Activated CD8-positive, alpha-beta memory T cell treated with anti-CD3 and anti-CD28 coated beads, Interleukin-2, amount 10 ng/mL, durations not matched to agents 7 days and 5 days (primary cell): ENCODE data around the gene TP53BP2. TPM values are rescaled to one million over a fixed set of nuclear protein-coding genes. Genes with fewer than 3 reads are reported as not detected.

Source experiments
- ATAC-seq: fragments of 150-1000 bp; cut with Tn5 transposase; one replicate; pipeline ENCODE4 v1.10.0; 2021; ENCODE audit warnings: moderate library complexity
- CTCF ChIA-PET: fragments of 350-600 bp; sonication (Branson Sonifier 250); formaldehyde crosslinking; loops from one replicate; lab custom pipeline; 2021; ENCODE audit warnings: antibody characterized with exemption; lab: Charles Lee
- DNase-seq: peaks from one replicate; pipeline ENCODE4 v3.0.0-alpha.2; 2020
- H3K27ac Mint-ChIP-seq: one replicate; pipeline ENCODE4 v1.8.0; 2021; ENCODE audit warnings: mild to moderate bottlenecking, mixed read lengths
- H3K27me3 Mint-ChIP-seq: one replicate; pipeline ENCODE4 v1.8.0; 2021; ENCODE audit warnings: mixed read lengths
- H3K36me3 Mint-ChIP-seq: one replicate; pipeline ENCODE4 v1.8.0; 2021; ENCODE audit warnings: mild to moderate bottlenecking, mixed read lengths
- H3K4me1 Mint-ChIP-seq: one replicate; pipeline ENCODE4 v1.8.0; 2021; ENCODE audit warnings: mixed read lengths
- H3K4me3 Mint-ChIP-seq: one replicate; pipeline ENCODE4 v1.8.0; 2021; ENCODE audit warnings: mild to moderate bottlenecking, moderate library complexity, mixed read lengths
- H3K9me3 Mint-ChIP-seq: one replicate; pipeline ENCODE4 v1.8.0; 2022; ENCODE audit warnings: low read depth, mixed read lengths
- total RNA-seq, 2 experiments: library from RNA; stranded (reverse); gene quantifications; one replicate each; pipeline ENCODE4 v1.2.3, GENCODE V29; 2021

The TP53BP2 gene
- total RNA-seq, 2 experiments from 2014 or later = 35.8 to 39.6 TPM

DNA sequence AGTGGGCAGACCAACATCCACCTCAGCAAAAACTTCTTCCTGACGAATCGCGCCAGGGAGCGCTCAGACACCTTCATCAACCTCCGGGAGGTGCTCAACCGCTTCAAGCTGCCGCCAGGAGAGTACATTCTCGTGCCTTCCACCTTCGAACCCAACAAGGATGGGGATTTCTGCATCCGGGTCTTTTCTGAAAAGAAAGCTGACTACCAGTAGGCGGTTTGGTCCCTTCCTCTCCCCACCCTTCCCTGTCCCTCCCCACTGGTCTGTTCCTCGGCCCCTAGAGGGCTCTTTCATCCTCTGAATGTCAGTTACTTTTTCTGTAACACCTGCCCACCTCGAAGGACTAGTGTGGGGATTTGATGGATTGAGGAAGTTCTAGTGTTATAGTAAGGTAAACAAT, 86.5 kb downstream of the TP53BP2 start:
- peaks cover 54% of the 10 kb centered on the region for H3K36me3 Mint-ChIP-seq
- CTCF ChIA-PET = interaction anchor here (4.2 kb wide), 1 partner anchor 10 kb away, joined by 23 read pairs; no protein-coding TSS in a partner anchor
- DNase-seq (no peak), ATAC-seq (no peak)
- no peaks in the 10 kb centered on the region for H3K27me3 Mint-ChIP-seq
- H3K4me3 Mint-ChIP-seq = no peak overlapping the region
- H3K9me3 Mint-ChIP-seq = no peaks in the 10 kb centered on the region
- H3K4me1 Mint-ChIP-seq = no peaks in the 10 kb centered on the region
- no peak overlapping the region for H3K27ac Mint-ChIP-seq

DNA sequence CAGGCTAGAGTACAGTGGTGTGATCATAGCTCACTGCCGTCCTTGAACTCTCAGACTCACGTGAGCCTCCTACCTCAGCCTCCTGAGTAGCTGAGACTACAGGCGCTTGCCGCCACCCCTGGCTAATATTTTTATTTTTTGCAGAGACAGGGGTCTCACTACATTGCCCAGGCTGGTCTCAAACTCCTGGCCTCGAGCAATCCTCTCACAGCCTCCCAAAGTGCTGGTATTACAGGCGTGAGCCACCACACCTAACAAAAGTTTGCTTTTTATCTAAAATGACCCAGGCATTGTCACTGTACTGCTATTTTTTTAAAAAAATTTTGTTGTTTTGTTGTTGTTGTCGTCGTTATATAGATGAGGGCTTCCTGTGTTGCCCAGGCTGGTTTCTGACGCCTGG, 87.0 kb downstream of the TP53BP2 start:
- peaks cover 52% of the 10 kb centered on the region for H3K36me3 Mint-ChIP-seq
- CTCF ChIA-PET = no interaction called here
- no peak for ATAC-seq
- no peak overlapping the region for H3K27ac Mint-ChIP-seq
- no peaks in the 10 kb centered on the region for H3K4me1 Mint-ChIP-seq
- H3K9me3 Mint-ChIP-seq = no peaks in the 10 kb centered on the region
- no peaks in the 10 kb centered on the region for H3K27me3 Mint-ChIP-seq
- no peak for DNase-seq
- no peak overlapping the region for H3K4me3 Mint-ChIP-seq

DNA sequence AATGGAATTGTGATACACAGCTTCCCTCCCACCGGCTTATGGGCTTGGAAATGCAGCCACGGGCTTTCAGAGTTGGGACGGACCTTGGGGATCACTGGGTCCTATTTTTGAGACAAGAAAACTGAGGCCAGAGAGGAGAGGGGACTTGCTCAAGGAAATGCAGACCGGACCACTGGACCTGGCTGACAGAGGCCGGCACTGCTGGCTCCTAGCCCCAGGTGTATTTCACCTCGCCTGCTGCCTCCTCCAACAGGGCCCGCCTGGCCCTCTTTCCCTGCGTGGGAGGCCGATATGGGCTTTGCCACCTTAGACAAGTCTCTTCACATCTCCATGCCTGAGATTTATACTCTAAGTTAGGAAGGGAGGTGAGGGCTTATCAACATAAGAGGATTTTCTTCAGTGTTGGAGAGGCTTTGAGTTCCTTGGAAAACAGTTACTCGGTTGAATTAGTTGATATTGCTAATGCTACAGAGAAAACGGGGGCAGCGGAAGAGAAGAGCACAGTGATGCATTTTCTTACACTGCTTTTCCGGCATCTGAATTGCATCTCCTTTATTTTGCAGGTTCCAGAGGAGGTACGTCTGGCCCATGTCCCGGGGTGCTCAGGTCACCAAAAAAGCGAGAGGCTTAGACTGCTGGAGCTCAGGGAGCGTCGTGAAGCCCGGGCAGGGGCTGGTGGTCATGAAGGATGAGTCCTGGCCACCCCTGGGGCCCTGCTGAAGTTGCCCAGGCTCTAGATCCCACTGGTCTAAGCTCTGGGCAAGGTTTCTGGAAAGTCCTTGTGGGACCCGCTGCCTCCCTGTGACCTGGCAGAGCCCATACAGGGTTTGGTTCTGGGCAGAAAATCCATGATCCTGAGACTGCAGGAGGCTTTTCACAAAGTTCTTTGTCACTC, 88.7 kb downstream of the TP53BP2 start:
- no peaks in the 10 kb centered on the region for H3K27me3 Mint-ChIP-seq
- H3K36me3 Mint-ChIP-seq = peaks cover 56% of the 10 kb centered on the region
- ATAC-seq = no peak
- no peaks in the 10 kb centered on the region for H3K9me3 Mint-ChIP-seq
- CTCF ChIA-PET = interaction anchor here (1.0 kb wide), 2 partner anchors 8 to 56 kb away, joined by 3 to 5 read pairs; no protein-coding TSS in a partner anchor
- no peaks in the 10 kb centered on the region for H3K4me1 Mint-ChIP-seq
- no peak overlapping the region for H3K27ac Mint-ChIP-seq
- H3K4me3 Mint-ChIP-seq = no peak overlapping the region
- DNase-seq = no peak

DNA sequence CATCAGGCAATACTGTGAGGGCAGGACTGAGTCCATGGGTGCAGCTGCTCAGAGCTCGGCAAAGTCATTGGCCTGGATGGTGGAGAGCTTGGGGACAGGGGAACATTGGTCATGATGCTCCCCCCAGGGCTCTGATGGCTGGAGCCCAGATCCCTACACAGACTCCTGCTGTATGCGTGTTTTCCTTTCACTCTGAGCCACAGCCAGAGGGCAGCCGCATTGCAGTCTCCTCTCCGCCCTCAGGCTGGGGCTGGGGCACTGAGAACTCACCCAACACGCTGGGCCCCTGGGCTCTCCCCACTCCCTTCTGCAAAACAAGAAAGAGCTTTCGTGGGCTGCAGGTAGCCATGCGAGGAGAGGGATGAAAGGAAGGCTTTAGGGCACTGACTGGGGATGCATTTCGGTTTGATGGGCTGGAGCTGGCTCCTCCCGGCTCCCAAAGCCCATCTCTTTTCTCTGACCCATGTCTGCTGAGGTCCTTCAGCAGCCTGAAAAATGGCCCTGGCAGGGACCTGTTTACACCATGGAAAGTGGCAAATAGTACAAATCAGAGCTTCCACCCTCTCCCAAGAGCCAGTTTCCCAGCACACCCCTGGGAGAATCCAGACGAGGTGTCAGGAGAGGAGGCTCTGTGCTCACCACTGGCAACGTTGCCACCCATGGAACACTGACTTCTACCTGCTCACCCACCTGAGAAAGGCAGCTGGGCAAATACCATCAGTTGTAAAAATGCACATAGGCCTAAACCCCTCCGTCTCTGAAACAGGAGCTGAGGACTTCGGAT, 89.6 kb downstream of the TP53BP2 start:
- no peaks in the 10 kb centered on the region for H3K4me1 Mint-ChIP-seq
- no peak overlapping the region for H3K4me3 Mint-ChIP-seq
- H3K36me3 Mint-ChIP-seq = peaks cover 57% of the 10 kb centered on the region

DNA sequence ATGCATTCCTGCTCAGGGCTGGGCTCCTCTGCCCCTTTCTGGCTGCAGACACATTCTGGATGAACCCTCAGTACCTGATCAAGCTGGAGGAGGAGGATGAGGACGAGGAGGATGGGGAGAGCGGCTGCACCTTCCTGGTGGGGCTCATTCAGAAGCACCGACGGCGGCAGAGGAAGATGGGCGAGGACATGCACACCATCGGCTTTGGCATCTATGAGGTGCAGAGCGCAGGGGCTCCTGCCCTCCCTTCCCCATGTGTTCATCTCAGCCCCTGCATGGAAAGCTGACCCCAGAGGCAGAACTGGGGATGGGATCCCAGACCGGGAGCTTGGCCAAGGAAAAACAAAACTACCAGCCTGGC, 90.3 kb downstream of the TP53BP2 start:
- Mint-ChIP-seq H3K4me3 (no peak overlapping the region), H3K27ac (no peak overlapping the region), H3K27me3 (no peaks in the 10 kb centered on the region), H3K36me3 (peaks cover 54% of the 10 kb centered on the region), H3K4me1 (no peaks in the 10 kb centered on the region), H3K9me3 (no peaks in the 10 kb centered on the region)
- no peak for ATAC-seq
- CTCF ChIA-PET = no interaction called here
- DNase-seq = no peak

More for the DNA sequence above, 89.6 kb downstream of the TP53BP2 start:
- DNase-seq (no peak), ATAC-seq (peak; percentile 11)
- CTCF ChIA-PET = interaction anchor here (1.0 kb wide), 1 partner anchor 55 kb away, joined by 3 read pairs; no protein-coding TSS in a partner anchor
- Mint-ChIP-seq H3K9me3 (no peaks in the 10 kb centered on the region), H3K27me3 (no peaks in the 10 kb centered on the region), H3K27ac (no peak overlapping the region)

DNA sequence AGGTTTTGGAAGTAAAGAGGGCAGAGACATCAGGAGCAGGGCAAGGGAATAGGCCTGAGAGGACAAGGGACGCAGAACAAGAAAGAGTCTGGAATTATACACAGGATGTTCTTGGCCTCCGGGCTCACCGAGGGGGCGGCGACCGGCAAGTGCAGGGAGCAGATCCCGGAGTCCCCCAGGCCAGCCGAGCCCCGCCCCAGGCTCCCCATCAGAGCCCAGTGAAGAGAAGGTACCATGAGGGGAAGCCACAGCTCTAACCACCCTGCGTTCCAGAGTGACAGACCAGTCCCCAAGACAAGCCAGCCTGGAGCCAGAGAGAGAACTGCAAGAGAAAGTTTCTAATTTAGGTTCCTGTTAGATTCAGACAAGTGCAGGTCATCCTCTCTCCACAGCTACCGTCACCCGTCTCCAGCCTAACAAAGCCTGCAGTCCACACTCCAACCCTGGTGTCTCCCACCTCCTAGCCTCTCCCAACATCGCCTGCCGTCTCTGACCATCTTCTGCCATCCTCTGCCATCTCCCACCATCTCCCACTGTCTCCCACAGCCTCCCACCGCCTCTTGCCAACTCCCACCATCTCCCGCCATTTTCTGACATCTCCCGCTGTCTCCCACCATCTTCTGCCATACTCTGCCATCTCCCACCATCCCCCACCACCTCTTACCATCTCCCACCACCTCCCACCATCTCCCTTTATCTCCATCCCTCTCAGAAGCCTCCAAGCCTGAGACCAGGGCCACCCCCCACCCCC, 90.9 kb downstream of the TP53BP2 start:
- Mint-ChIP-seq H3K9me3 (no peaks in the 10 kb centered on the region), H3K27ac (no peak overlapping the region), H3K4me1 (peaks cover 3% of the 10 kb centered on the region), H3K27me3 (no peaks in the 10 kb centered on the region), H3K36me3 (peaks cover 55% of the 10 kb centered on the region), H3K4me3 (no peak overlapping the region)
- DNase-seq (no peak), ATAC-seq (no peak)
- CTCF ChIA-PET = no interaction called here

DNA sequence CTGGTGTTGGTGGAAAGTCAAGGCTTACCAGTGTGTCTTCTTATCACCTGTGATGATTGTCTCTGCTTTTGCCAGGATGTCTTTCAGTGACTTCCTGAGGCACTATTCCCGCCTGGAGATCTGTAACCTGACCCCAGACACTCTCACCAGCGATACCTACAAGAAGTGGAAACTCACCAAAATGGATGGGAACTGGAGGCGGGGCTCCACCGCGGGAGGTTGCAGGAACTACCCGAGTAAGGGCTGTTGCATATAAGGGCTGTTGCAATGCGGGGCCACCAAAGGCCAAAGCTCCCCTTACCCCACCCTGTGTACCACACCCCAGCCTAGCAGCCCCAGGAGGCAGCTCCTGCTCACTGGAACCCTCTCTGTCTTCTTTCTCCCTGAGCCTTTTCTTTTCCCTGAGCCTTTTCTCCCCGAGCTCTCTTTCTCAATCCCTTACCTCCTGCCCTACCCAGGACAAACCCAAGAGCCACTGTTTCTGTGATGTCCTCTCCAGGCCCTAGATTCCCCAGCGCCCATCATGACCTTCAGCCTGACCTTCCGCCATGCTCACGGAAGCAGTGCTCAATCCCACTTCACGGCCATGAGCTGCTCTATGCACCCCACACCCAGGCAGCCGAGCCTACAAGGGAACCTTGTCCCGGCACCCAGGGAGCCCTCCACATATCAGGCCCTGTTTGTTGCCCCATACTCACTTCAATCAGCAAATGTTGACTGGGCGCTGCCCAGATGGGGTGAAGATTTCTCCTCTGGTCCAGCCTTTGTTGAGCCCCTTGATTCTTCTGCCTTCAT, 92.8 kb downstream of the TP53BP2 start:
- CTCF ChIA-PET = interaction anchor here (1.4 to 2.0 kb wide), 2 partner anchors 15 to 54 kb away, joined by 3 to 8 read pairs; no protein-coding TSS in a partner anchor
- no peak overlapping the region for H3K4me3 Mint-ChIP-seq
- no peaks in the 10 kb centered on the region for H3K27me3 Mint-ChIP-seq
- DNase-seq (no peak), ATAC-seq (no peak)
- H3K36me3 Mint-ChIP-seq = peaks cover 50% of the 10 kb centered on the region
- H3K27ac Mint-ChIP-seq = no peak overlapping the region
- peaks cover 16% of the 10 kb centered on the region for H3K4me1 Mint-ChIP-seq
- H3K9me3 Mint-ChIP-seq = no peaks in the 10 kb centered on the region

DNA sequence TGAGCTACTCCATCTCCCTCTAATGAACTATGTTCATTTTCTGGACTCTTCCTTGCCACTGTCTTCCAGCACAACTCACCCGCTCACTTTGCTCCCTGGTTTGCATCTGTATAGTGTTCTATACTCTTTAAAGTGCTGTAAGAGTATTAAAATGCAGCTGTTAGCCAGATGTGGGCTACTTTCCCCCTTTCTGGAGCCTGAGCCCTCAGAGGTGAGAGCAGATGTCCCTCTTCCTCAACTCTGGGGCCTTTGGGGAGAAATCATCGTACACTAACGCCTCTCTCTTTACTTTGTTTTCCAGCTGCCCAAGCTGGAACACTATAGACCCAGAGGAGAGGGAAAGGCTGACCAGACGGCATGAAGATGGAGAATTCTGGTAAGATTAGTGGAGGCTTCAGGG, 94.1 kb downstream of the TP53BP2 start:
- Mint-ChIP-seq H3K27ac (no peak overlapping the region), H3K4me1 (peaks cover 29% of the 10 kb centered on the region), H3K27me3 (no peaks in the 10 kb centered on the region), H3K36me3 (peaks cover 52% of the 10 kb centered on the region), H3K4me3 (no peak overlapping the region), H3K9me3 (no peaks in the 10 kb centered on the region)
- CTCF ChIA-PET = interaction anchor here (0.6 to 3.6 kb wide), 4 partner anchors 40 to 392 kb away, joined by 3 to 37 read pairs (median 6); partner anchors contain the start of gene CAPN2
- DNase-seq (no peak), ATAC-seq (no peak)

DNA sequence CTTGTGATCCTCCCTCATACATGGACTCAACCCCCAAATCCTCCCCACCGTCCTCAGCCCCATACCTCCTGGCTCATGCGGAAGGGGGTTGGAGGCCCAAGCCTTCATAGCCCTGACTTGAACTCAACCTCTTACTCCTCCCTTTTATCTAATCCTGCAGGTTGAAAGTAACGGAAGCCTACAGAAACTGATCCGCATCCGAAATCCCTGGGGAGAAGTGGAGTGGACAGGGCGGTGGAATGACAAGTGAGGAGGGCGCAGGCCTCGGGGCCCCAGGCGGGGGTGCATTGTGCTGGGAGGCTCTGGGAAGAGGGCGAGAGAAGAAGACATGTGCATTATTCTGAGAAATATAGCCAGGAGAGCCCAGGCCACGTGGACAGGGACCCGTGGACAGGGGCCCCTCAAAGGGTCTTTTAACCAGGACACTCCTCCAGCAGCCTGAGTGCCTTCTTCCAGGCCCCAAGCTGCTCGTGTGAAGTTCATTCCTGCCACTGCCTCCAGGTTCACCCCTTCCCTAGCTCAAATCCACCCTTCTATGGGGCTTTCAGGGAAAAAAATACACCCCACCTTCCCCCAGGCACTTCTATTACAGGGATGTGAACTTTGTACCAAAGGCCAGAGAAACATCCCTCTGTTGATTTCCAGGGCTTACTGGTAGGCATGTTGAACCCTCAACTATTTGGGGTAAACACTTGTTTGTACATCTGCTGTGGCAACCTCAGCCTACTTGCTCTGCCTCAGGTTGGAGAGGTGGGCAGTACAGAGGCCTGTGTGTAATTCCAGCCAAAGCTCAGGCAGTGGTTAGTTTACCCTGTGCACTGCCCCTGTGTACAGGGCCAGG, 94.8 kb downstream of the TP53BP2 start:
- Mint-ChIP-seq H3K4me1 (peaks cover 30% of the 10 kb centered on the region), H3K27me3 (no peaks in the 10 kb centered on the region), H3K36me3 (peaks cover 56% of the 10 kb centered on the region), H3K9me3 (no peaks in the 10 kb centered on the region), H3K4me3 (no peak overlapping the region), H3K27ac (no peak overlapping the region)
- DNase-seq (no peak), ATAC-seq (no peak)
- CTCF ChIA-PET = interaction anchor here (0.8 to 7.9 kb wide), 10 partner anchors 10 to 58 kb away, joined by 3 to 76 read pairs (median 30); partner anchors contain the start of gene CAPN2

DNA sequence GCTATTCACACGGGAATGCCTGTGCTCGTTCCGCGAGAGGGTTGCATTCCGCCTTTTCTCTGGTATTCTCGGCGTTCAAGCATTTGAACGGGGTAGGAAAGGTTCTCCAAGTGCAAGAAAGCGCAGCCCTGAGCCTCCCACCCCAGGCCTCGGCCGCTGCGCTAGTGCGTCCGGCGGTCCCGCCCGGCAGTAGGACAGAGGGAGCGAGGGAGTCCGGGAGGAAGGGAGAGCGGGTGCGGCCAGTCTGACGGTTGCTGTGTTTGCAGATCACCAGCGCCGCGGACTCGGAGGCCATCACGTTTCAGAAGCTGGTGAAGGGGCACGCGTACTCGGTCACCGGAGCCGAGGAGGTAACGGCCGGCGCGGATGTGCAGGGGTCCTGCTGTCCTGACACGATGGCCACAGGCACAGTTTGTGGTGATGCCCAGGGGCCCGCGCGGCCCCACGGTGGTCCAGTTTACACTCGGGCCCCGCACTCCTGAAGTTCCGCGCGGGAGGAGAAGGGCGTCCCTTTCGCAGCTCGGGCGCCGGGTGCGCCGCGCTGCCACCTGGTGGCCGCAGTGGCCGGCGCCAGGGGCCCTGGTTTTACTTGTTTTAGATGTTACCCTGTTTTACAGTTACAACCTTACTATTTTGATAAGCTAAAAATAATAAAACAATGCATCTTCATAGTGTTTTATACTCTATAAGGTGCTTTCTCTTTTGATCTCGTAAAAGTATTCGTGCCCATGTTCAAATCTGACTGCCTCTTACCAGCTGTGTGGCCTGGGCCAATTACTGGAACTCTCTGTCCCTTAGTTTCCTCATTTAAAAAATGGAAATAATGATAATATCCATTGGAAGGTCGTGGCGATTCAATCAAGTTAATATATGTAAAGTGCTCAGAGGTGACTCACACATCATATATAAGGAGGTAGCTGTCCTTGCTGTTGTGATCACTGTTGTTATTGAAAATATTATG, 96.7 kb downstream of the TP53BP2 start:
- peak overlapping the region; percentile 78 for H3K27ac Mint-ChIP-seq
- peaks cover 65% of the 10 kb centered on the region for H3K36me3 Mint-ChIP-seq
- no peaks in the 10 kb centered on the region for H3K27me3 Mint-ChIP-seq
- DNase-seq (peak; percentile 67), ATAC-seq (peak; percentile 75)
- H3K4me3 Mint-ChIP-seq = peak overlapping the region; percentile 57
- CTCF ChIA-PET = interaction anchor here (0.7 to 7.9 kb wide), 25 partner anchors 8 to 244 kb away, joined by 3 to 76 read pairs (median 8); partner anchors contain the start of gene CAPN2
- H3K4me1 Mint-ChIP-seq = peaks cover 30% of the 10 kb centered on the region
- H3K9me3 Mint-ChIP-seq = no peaks in the 10 kb centered on the region

DNA sequence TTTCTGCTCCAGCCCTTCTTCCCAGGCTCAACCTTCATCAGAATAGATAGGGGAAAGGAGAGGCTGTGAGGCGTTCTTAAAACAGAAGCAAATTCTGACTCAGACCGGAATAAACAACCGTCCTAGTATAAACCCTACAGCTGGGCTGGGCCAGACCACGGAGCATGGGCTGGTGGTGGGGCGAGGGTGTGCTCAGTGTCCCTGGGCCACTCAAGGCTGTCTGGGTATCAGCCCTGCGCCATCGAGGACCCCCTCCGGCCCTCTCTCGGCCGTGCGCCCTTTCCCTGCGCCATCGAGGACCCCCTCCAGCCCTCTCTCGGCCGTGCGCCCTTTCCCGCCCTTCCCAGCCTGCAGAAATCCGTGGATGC, 97.4 kb downstream of the TP53BP2 start:
- peak overlapping the region; percentile 78 for H3K27ac Mint-ChIP-seq

More for the DNA sequence above, 97.4 kb downstream of the TP53BP2 start:
- Mint-ChIP-seq H3K36me3 (peaks cover 64% of the 10 kb centered on the region), H3K9me3 (no peaks in the 10 kb centered on the region), H3K4me1 (peaks cover 30% of the 10 kb centered on the region), H3K4me3 (peak overlapping the region; percentile 57), H3K27me3 (no peaks in the 10 kb centered on the region)
- DNase-seq = peak; percentile 74
- CTCF ChIA-PET = interaction anchor here (1.2 to 7.9 kb wide), 14 partner anchors 9 to 55 kb away, joined by 5 to 76 read pairs (median 22); partner anchors contain the start of gene CAPN2
- ATAC-seq = peak; percentile 77
